ENCODE data around the gene TIAM2. TPM values are rescaled to one million over a fixed set of nuclear protein-coding genes. Genes with fewer than 3 reads are reported as not detected.
A peak's percentile ranks its signal among the peaks of the same experiment; 100 is the strongest.
"Not testable (repeated sequence)": the region's sequence is repeated elsewhere in the genome, so short reads cannot be mapped to it uniquely, and the experiment has no call there.

The TIAM2 gene
- polyA plus RNA-seq, 3 donors from 2014 or later: 0.28 to 2.3 TPM; not detected in 1

DNA sequence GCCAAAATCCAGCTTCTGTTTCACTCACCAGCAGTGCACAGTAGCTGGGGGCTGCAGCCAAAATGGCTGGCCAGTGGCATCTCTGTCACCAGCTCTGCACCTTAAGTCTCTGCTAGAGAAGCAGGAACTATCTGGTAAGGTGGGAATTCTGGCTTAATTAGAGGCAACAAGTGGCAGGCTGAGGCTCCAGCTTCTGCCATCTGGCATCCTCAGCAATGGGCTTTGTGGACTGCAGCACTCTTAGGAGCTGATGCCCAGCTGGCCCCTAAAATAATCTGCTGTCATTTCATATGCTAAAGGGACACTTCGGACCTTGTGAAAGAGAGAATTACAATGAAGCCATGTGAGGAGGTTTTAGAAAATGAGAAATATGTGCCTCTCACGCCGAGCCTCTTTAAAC, 264.1 kb downstream of the TIAM2 start:
- DNase-seq: no peak
- Mint-ChIP-seq H3K4me3 (no peak overlapping the region), H3K9me3 (no peaks in the 10 kb centered on the region), H3K27me3 (ENCODE audit: low read depth in 3 of 3) (peaks cover 0 to 2% (median 0%) of the 10 kb centered on the region in 3 donors), H3K4me1 (peaks cover 4 to 5% of the 10 kb centered on the region in 2 donors), H3K27ac (no peak overlapping the region), H3K36me3 (peaks cover 9 to 48% (median 23%) of the 10 kb centered on the region in 3 donors)

DNA sequence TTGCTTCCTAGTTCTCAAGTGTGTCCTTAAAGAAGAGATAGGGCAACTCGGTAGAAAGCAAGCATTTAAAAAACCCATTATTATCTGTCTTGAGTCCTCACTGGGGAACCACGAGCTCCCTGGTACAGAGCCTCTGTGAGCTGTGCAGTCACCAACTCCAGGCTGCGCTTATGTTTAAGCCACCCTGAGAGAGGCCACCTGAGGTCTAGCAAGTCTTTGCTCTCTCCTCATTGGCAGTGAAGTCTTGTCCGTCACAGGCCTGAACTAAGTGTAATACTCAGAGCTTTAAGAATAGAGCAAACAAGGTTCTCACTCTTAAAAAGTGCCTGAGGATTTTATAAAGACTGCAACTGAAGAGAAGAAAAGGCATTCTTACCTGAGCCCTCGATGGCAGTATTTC, 264.8 kb downstream of the TIAM2 start:
- H3K36me3 Mint-ChIP-seq: peaks cover 13 to 42% (median 23%) of the 10 kb centered on the region in 3 donors
- DNase-seq: no peak
- no peaks in the 10 kb centered on the region for H3K9me3 Mint-ChIP-seq
- H3K4me3 Mint-ChIP-seq: no peak overlapping the region
- no peak overlapping the region for H3K27ac Mint-ChIP-seq
- H3K4me1 Mint-ChIP-seq: peaks cover 0 to 5% of the 10 kb centered on the region in 2 donors
- peaks cover 0 to 2% (median 0%) of the 10 kb centered on the region in 3 donors for H3K27me3 Mint-ChIP-seq (ENCODE audit: low read depth in 3 of 3)

- no peak overlapping the region for H3K4me3 Mint-ChIP-seq
- peaks cover 13 to 40% (median 23%) of the 10 kb centered on the region in 3 donors for H3K36me3 Mint-ChIP-seq
- H3K27me3 Mint-ChIP-seq (ENCODE audit: low read depth in 3 of 3): peaks cover 0 to 2% (median 0%) of the 10 kb centered on the region in 3 donors
- no peak for DNase-seq
- H3K9me3 Mint-ChIP-seq: no peaks in the 10 kb centered on the region
- peaks cover 0 to 5% of the 10 kb centered on the region in 2 donors for H3K4me1 Mint-ChIP-seq
- no peak overlapping the region for H3K27ac Mint-ChIP-seq
Measured at GRCh38 chr6:155260686-155261085, 265.6 kb downstream of the TIAM2 start.

- Mint-ChIP-seq H3K4me3 (no peak overlapping the region), H3K27me3 (ENCODE audit: low read depth in 3 of 3) (peaks cover 0 to 2% (median 0%) of the 10 kb centered on the region in 3 donors), H3K27ac (peak overlapping the region in 1 of 6 donors; percentile 51), H3K9me3 (no peaks in the 10 kb centered on the region), H3K36me3 (peaks cover 13 to 40% (median 23%) of the 10 kb centered on the region in 3 donors), H3K4me1 (peaks cover 0 to 5% of the 10 kb centered on the region in 2 donors)
- no peak for DNase-seq
Measured at GRCh38 chr6:155261111-155261900, 266.2 kb downstream of the TIAM2 start.

DNA sequence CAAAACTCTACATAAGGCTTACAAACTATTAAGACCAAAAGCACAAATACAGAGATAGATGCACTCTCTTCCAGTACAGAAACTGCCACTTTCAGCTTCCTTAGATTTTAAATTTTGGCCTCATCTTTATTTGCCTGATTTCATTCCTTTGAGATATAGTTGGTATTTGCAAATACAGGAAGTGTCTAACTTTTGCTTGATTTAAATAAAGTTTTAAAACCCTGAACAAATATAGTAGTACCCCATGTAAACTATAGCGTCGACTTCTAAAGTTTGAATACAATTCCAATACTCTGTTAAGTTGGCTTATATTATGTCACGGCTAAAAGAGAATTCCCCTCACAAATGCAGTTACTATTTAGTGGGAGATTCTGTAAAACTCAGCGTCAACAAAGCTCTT, 267.5 kb downstream of the TIAM2 start:
- H3K27me3 Mint-ChIP-seq (ENCODE audit: low read depth in 3 of 3): peaks cover 0 to 2% (median 0%) of the 10 kb centered on the region in 3 donors
- no peak overlapping the region for H3K27ac Mint-ChIP-seq
- peaks cover 7 to 33% (median 18%) of the 10 kb centered on the region in 3 donors for H3K36me3 Mint-ChIP-seq
- no peak for DNase-seq
- peaks cover 1 to 5% of the 10 kb centered on the region in 2 donors for H3K4me1 Mint-ChIP-seq
- H3K4me3 Mint-ChIP-seq: no peak overlapping the region
- H3K9me3 Mint-ChIP-seq: no peaks in the 10 kb centered on the region

DNA sequence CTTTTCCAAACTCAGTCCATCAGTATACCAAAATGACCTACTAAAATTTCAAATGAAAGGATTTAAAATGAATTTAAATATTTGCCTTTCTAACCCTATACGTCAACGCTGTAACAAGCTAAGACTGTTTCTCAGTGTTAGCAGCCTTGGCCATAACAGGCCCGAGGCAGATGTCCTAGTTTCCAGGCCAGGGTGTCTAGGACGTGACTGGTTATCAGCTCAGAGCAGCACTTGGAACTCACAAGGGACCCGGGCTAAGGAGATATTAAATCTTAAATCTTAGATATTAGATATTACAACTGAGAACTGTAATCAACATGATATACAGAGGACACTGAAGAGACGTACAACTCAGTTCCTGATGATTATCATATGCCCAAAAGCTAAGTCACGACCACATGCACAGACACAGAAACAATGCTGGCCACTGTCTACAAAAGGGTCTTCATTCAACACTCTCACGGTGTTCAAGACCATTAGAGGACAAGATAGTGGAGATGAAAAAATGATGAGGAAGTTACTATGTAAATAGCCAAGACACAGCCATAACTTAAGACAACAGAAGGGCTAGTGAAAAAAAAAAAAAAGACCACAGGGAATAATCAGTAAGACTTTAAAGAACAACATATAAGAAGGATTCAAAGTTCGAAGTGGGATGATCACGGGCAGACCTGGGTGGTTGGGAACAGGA, 268.4 kb downstream of the TIAM2 start, which contains the start of gene CLDN20:
CLDN20 (plus strand) TSS at position 641 of the 691 bp plus-strand sequence. CDS start 11,707 bp downstream, outside the sequence.
- H3K9me3 Mint-ChIP-seq: no peaks in the 10 kb centered on the region
- peaks cover 8 to 31% (median 14%) of the 10 kb centered on the region in 3 donors for H3K36me3 Mint-ChIP-seq
- peak within 1 kb of the TSS in 2 of 6 donors; percentile 3 to 61 for H3K27ac Mint-ChIP-seq
- DNase-seq: no peak
- H3K4me1 Mint-ChIP-seq: peaks cover 7 to 12% of the 10 kb centered on the region in 2 donors
- peaks cover 0 to 2% (median 0%) of the 10 kb centered on the region in 3 donors for H3K27me3 Mint-ChIP-seq (ENCODE audit: low read depth in 3 of 3)
- H3K4me3 Mint-ChIP-seq: no peak within 1 kb of the TSS

DNA sequence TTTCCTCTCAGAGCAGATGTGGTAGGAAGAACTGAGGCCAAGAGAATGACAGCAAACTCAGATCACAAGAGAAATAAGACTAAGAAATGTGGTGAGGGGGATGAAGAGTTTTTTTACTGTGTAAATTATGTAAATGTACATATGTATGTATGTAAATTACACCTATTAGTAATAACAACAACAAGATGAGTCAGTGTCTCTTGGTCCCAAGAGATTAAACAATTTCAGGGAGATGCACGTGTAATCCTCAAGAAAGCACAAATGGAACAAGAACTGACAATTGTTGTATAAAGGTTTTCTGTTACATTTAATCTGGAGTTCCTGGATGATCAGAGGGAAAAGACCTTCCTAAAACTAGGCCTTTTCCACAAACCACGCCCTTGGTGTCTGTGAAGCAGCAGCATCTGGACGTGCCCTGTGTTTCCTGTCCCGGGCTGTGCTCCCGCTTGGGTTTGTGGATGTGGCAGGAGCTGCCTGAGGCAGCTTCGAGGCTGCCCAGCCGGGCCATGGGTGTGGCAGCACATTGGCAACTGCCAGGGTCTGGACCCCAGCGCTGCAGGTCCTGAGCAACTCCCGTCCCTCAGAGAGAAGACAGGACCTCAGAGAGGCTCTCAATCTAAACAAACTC, 269.7 kb downstream of the TIAM2 start:
- peaks cover 8 to 22% (median 12%) of the 10 kb centered on the region in 3 donors for H3K36me3 Mint-ChIP-seq
- H3K27ac Mint-ChIP-seq: peak overlapping the region in 2 of 6 donors; percentile 3 to 61
- H3K4me1 Mint-ChIP-seq: peaks cover 7 to 12% of the 10 kb centered on the region in 2 donors
- no peaks in the 10 kb centered on the region for H3K9me3 Mint-ChIP-seq
- no peak overlapping the region for H3K4me3 Mint-ChIP-seq
- no peak for DNase-seq
- peaks cover 0 to 2% (median 0%) of the 10 kb centered on the region in 3 donors for H3K27me3 Mint-ChIP-seq (ENCODE audit: low read depth in 3 of 3)

DNA sequence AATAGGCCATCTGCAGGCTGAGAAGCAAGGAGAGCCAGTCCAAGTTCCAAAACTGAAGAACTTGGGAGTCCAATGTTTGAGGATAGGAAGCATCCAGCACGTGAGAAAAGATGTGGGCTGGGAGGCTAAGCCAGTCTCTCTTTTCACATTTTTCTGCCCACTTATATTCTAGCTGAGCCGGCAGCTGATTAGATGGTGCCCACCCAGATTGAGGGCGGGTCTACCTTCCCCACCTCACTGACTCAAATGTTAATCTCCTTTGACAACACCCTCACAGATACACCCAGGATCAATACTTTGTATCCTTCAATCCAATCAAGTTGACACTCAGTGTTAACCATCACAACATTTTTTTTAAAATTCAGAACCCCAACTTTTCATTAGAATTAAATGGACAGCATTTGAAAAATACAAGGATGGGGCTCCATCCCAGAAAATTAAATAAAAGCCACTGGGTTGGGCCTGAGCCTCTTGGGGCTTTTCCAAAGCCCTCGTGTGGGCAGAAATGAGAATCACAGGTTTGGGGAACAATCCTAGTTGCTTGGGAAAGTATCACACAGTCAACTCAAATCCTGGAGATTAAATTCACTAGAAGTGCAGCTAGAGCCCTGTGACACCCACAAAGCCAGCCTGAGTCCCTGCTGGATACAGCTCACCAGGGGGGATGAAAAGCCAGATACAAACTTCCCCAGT, 270.9 kb downstream of the TIAM2 start:
- Mint-ChIP-seq H3K27ac (no peak overlapping the region), H3K4me1 (peaks cover 7 to 12% of the 10 kb centered on the region in 2 donors), H3K36me3 (peaks cover 8 to 16% (median 9%) of the 10 kb centered on the region in 3 donors), H3K27me3 (ENCODE audit: low read depth in 3 of 3) (peaks cover 0 to 2% (median 0%) of the 10 kb centered on the region in 3 donors), H3K4me3 (no peak overlapping the region), H3K9me3 (no peaks in the 10 kb centered on the region)
- DNase-seq: no peak

DNA sequence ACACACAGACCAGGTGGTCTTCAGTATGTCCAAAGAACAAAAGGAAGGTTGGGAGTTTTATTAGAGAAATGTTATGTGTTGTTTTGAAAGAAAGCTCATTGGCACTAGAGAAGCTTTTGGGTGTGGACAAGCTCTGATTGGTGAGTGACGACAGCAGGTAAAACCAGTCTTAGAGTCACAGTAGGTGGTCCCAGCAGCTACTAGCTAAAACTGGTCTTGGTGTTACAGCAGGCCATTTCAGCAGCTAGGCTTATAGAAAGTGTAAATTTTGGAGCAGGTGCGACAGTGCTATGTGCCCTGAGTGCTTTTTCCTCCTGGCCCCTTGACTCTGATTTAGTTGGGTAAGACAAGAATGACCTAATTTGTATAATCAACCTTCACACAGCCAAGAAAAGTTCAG, 272.3 kb downstream of the TIAM2 start:
- no peaks in the 10 kb centered on the region for H3K9me3 Mint-ChIP-seq
- H3K36me3 Mint-ChIP-seq: peaks cover 8 to 16% (median 9%) of the 10 kb centered on the region in 3 donors
- H3K4me3 Mint-ChIP-seq: no peak overlapping the region
- no peaks in the 10 kb centered on the region for H3K27me3 Mint-ChIP-seq (ENCODE audit: low read depth in 3 of 3)
- no peak overlapping the region for H3K27ac Mint-ChIP-seq
- DNase-seq: no peak
- H3K4me1 Mint-ChIP-seq: peaks cover 8% of the 10 kb centered on the region in 2 donors

- DNase-seq: peak; percentile 9 to 29 (median 22)
- H3K4me1 Mint-ChIP-seq; H3K9me3 Mint-ChIP-seq; H3K4me3 Mint-ChIP-seq; H3K27me3 Mint-ChIP-seq (ENCODE audit: low read depth in 3 of 3): not testable (repeated sequence)
- peaks cover 8 to 16% (median 9%) of the 10 kb centered on the region in 3 donors for H3K36me3 Mint-ChIP-seq
- H3K27ac Mint-ChIP-seq: peak overlapping the region in 1 of 6 donors; percentile 17
Measured at GRCh38 chr6:155268088-155268867, 273.2 kb downstream of the TIAM2 start.

- Mint-ChIP-seq H3K9me3 (no peaks in the 10 kb centered on the region), H3K27me3 (ENCODE audit: low read depth in 3 of 3) (no peaks in the 10 kb centered on the region), H3K4me1 (peaks cover 9 to 13% of the 10 kb centered on the region in 2 donors), H3K27ac (peak overlapping the region in 1 of 6 donors; percentile 51), H3K4me3 (no peak overlapping the region), H3K36me3 (peaks cover 4 to 19% (median 4%) of the 10 kb centered on the region in 3 donors)
- no peak for DNase-seq
Measured at GRCh38 chr6:155269765-155270164, 274.6 kb downstream of the TIAM2 start.

DNA sequence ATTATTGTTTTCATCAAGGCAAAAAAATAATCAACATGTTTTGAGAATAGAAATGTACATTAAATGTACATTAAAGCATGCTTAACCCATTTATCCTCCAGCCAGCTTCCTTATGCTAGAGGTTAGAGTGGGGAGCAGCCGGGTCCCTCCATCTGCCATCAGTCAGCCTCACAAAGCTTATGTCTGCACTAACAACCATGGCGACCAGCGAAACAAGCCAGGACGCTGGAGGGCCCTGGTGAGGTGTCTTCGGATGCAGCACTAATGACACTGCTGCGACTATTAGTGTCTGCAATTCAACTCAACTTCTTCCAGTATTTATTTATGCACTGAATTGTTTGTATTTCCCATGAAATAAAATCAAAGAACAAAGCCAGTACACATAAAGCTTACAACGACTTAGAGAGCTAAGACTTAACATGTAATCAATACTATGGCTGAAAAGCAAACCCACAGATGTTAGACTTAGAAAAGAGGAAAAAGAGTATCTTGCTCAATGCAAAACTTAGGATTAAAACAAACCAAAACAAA, 275.5 kb downstream of the TIAM2 start:
- H3K27me3 Mint-ChIP-seq (ENCODE audit: low read depth in 3 of 3): no peaks in the 10 kb centered on the region
- H3K36me3 Mint-ChIP-seq: peaks cover 4 to 18% (median 4%) of the 10 kb centered on the region in 3 donors
- H3K27ac Mint-ChIP-seq: no peak overlapping the region
- H3K4me1 Mint-ChIP-seq: peaks cover 10 to 13% of the 10 kb centered on the region in 2 donors
- no peak for DNase-seq
- no peak overlapping the region for H3K4me3 Mint-ChIP-seq
- H3K9me3 Mint-ChIP-seq: no peaks in the 10 kb centered on the region

Data from immature natural killer cell (primary cell).